Pericardium fibroblast (primary cell): Measurements from ENCODE around the gene DOK1. TPM values are rescaled to one million over a fixed set of nuclear protein-coding genes. Genes with fewer than 3 reads are reported as not detected.

Experiments
- total RNA-seq: library from RNA; depleted of rRNA; stranded (reverse); fragments of >200 nt; gene quantifications from 2 replicates; pipeline ENCODE4 v1.2.3, GENCODE V29; 2015

The DOK1 gene
- 27.2 and 28.2 TPM in 2 replicates for total RNA-seq

DNA sequence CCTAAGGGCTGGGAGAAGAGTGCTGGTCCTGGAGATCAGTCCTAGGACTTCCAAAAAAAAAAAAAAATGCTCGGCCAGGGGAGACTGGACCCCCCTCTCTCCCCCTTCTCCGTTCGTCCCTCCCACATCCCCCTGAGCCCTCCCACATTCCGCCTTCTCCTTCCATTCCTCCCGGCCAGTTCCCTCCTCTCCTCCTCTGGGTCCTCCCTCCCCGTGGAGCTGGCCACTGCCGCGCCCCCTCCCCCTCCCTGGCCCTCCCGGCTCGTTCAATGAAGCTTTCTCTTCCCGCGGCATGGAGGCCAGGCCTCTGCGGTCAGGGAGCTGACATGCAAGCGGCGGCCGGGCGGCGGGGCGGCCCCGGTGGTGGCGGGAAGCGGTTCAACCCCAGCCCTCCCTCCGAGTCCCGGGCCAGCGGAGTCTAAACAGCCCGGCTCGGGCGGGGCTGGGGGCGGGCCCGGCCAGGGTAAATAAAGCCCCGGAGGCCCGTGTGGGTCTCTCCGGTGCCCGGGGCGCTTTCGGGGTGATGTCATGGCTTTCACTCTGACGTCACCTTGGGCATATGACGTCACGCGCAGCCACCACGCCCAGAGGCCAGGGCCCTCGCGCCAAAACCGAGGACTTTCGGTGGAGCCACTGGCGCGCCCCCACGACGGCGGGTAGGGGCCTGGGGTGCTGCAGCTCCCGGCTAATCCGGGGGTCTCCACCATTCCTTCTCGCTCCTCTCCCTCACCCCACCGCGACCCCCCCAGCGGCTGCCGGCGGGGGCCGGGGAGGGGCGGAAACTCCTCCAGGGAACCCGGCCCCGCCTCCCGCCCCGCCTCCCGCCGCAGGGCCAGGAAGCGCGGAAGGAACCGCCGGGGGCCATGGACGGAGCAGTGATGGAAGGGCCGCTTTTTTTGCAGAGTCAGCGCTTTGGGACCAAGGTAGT is at the start of gene DOK1, which contains the start of gene LOXL3:
Gene DOK1, plus strand, starts transcription at position 829 of the 928 bp plus-strand sequence. Its CDS starts 35 bp downstream, at position 864.
Gene LOXL3, minus strand, starts transcription at position 51 of the 928 bp plus-strand sequence. CDS start 1,308 bp downstream, outside the sequence.

GRCh38 chr2:74507145-74507925 is 47.2 kb upstream of the DOK1 start, which contains the start of gene PCGF1:
PCGF1 (minus strand) TSS chr2:74507695; CDS start chr2:74507668, 27 bp downstream.

GRCh38 chr2:74514368-74515270 is 39.9 kb upstream of the DOK1 start, which contains the start of gene TLX2:
TLX2 (plus strand) TSS chr2:74514450; CDS start chr2:74514807, 357 bp downstream.

DNA sequence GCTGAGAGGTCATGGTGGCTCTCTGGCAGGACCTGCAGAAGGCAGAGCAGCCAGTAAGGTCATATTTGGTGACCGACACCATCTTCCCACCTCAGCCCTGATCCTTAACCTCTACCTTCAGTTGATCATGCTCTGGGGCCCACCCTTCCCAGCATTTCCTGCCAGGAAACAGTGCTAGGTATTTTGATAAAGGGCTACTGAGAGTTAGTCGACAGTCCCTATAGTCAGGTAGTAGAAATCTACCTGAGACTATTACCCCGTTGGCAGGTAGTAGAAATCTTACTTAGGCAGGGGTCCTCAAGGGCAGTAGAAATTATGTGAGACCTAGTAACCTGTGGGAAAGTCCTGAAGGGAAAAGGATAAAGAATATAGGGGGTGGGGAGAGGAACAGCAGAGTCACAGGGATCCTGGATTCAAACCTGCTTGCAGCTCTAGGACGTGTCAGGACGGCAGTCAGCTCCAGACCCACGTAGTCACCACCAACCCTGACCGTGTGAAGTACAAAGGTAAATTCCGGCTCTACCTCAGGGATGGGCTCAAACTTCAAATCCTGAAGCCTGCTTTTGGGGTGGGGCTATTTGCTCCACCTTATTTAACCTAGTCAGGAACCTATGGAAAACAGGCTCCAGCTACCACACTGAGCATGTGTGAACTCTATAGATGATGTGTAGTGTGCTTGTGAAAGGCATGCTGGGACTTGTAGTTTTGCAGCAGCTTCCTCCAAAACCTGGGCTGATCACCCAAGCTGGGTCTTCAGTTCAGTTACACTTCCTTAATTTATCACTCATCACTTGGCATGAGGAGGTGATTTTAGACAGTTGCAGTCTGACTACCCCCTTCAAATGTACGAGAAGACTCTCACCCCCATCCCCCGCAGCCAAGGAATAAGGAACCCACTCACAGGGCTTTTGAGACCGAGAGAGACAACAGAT is 28.5 kb upstream of the DOK1 start, which contains the start of gene DQX1:
Gene DQX1, minus strand, starts transcription at position 515 of the 932 bp plus-strand sequence. Its CDS starts 502 bp downstream, at position 13.

GRCh38 chr2:74529357-74530238 is 24.9 kb upstream of the DOK1 start, which contains the start of the genes AUP1 and HTRA2:
AUP1 (minus strand) TSS chr2:74529706; CDS start chr2:74529629, 77 bp downstream.
HTRA2 (plus strand) TSS chr2:74529933; CDS start chr2:74530007, 74 bp downstream.

Other genes starting within 250 kb of the DOK1 start
- under 0.01 TPM in 1 of 2 replicates, not detected in the other for gene SLC4A5, start 211.3 kb upstream of the DOK1 start, total RNA-seq
- 114 and 172 TPM in 2 replicates for gene DCTN1, start 174.4 kb upstream of the DOK1 start, total RNA-seq
- 2.0 and 2.7 TPM in 2 replicates for gene C2orf81, start 133.1 kb upstream of the DOK1 start, total RNA-seq
- 23.5 and 27.3 TPM in 2 replicates for gene WDR54, start 133.0 kb upstream of the DOK1 start, total RNA-seq
- gene RTKN, start 112.8 kb upstream of the DOK1 start, total RNA-seq = 11.8 and 15.3 TPM in 2 replicates
- 2.9 and 4.6 TPM in 2 replicates for gene INO80B, start 99.6 kb upstream of the DOK1 start, total RNA-seq
- gene WBP1, start 96.3 kb upstream of the DOK1 start, total RNA-seq = 53.0 and 54.5 TPM in 2 replicates
- gene MOGS, start 89.3 kb upstream of the DOK1 start, total RNA-seq = 44.5 and 44.6 TPM in 2 replicates
- gene MRPL53, start 82.0 kb upstream of the DOK1 start, total RNA-seq = 10.3 and 40.7 TPM in 2 replicates
- 9.8 and 10.6 TPM in 2 replicates for gene CCDC142, start 71.7 kb upstream of the DOK1 start, total RNA-seq
- gene TTC31, start 71.6 kb upstream of the DOK1 start, total RNA-seq = 15.4 and 15.5 TPM in 2 replicates
- gene LBX2, start 55.1 kb upstream of the DOK1 start, total RNA-seq = 1.9 and 3.2 TPM in 2 replicates
- gene PCGF1, start 47.0 kb upstream of the DOK1 start, total RNA-seq = 11.0 and 18.5 TPM in 2 replicates
- 0.35 TPM in 1 of 2 replicates, not detected in the other for gene TLX2, start 40.3 kb upstream of the DOK1 start, total RNA-seq
- gene DQX1, start 28.5 kb upstream of the DOK1 start, total RNA-seq = not detected in 2 replicates
- gene AUP1, start 25.0 kb upstream of the DOK1 start, total RNA-seq = 65.5 and 72.1 TPM in 2 replicates
- gene HTRA2, start 24.8 kb upstream of the DOK1 start, total RNA-seq = 11.7 and 32.1 TPM in 2 replicates
- gene LOXL3, start 778 bp upstream of the DOK1 start, total RNA-seq = 7.3 and 23.7 TPM in 2 replicates
- gene M1AP, start 93.6 kb downstream of the DOK1 start, total RNA-seq = not detected in 2 replicates
- gene SEMA4F, start 99.5 kb downstream of the DOK1 start, total RNA-seq = 2.3 and 2.4 TPM in 2 replicates